Gastroesophageal sphincter (tissue), 4 donors: ENCODE results near the gene ZNF280B. TPM values are rescaled to one million over a fixed set of nuclear protein-coding genes. Genes with fewer than 3 reads are reported as not detected.

Experiments used
- ATAC-seq: fragments of 150-250 bp; one replicate; pipeline ENCODE4 v1.9.1; 2016; ENCODE audit warnings: mild to moderate bottlenecking, moderate library complexity
- H3K27ac ChIP-seq, 4 donors: fragments of 200-600 bp; sonication (generic) in 3 of 4; 1 replicate in 3 of 4; 2 replicates in 1 of 4; pipeline ENCODE4 v1.5.1; 2016 to 2019
- H3K27me3 ChIP-seq: fragments of 200-600 bp; sonication (generic); one replicate; pipeline ENCODE4 v1.5.1; 2019
- H3K36me3 ChIP-seq, 2 donors: fragments of 200-600 bp; sonication (generic); one replicate each; pipeline ENCODE4 v1.5.1; 2019; ENCODE audit warnings: control low read depth in 1 of 2
- H3K4me1 ChIP-seq, 3 donors: fragments of 200-600 bp; sonication (generic); 1 replicate in 2 of 3; 2 replicates in 1 of 3; pipeline ENCODE4 v1.5.1; 2016 to 2019; ENCODE audit warnings: control low read depth in 2 of 3
- H3K4me3 ChIP-seq, 2 donors: fragments of 200-600 bp; sonication (generic); one replicate each; pipeline ENCODE4 v1.5.1; 2019; ENCODE audit warnings: mild to moderate bottlenecking in 1 of 2, moderate library complexity in 1 of 2
- H3K9me3 ChIP-seq, 3 donors: fragments of 200-600 bp; sonication (generic); one replicate each; pipeline ENCODE4 v1.5.1; 2017 to 2019; ENCODE audit warnings: control low read depth in 2 of 3
- CTCF ChIP-seq, 4 experiments: fragments of 200-600 bp in 2 of 4; fragments of 450-650 bp in 2 of 4; sonication (generic) in 1 of 4; IDR thresholded peaks; one replicate each; pipeline ENCODE4 v1.5.1; 2017 to 2019; ENCODE audit warnings: antibody characterized with exemption in 4 of 4, mild to moderate bottlenecking in 2 of 4, moderate library complexity in 2 of 4
- EP300 ChIP-seq: sonication (generic); formaldehyde crosslinking; IDR thresholded peaks from one replicate; pipeline ENCODE4 v1.6.1; 2017; ENCODE audit warnings: antibody characterized with exemption, mild to moderate bottlenecking
- POLR2A ChIP-seq, 2 donors: fragments of 450-650 bp; IDR thresholded peaks; one replicate each; pipeline ENCODE4 v1.6.1; 2017; ENCODE audit warnings: antibody characterized with exemption in 2 of 2, mild to moderate bottlenecking in 2 of 2, moderate library complexity in 1 of 2
- POLR2AphosphoS5 ChIP-seq: sonication (generic); formaldehyde crosslinking; IDR thresholded peaks from one replicate; pipeline ENCODE4 v1.6.1; 2017; ENCODE audit warnings: antibody characterized with exemption
- WGBS, 2 donors: methylation state at CpG; one replicate each; pipeline ENCODE4 v1.1.5; 2018; ENCODE audit warnings: low coverage in 1 of 2; 5-methylcytosine and 5-hydroxymethylcytosine counted together
- total RNA-seq, 4 donors: library from RNA; depleted of rRNA; stranded (reverse); fragments of >200 nt; gene quantifications; one replicate each; pipeline ENCODE4 v1.1.0, GENCODE V29; 2016

Gene ZNF280B
- total RNA-seq, 4 donors from 2014 or later: 0.16 to 1.1 (median 0.44) TPM

GRCh38 chr22:22523494-22523893, 15.0 kb upstream of the ZNF280B start:
- TF ChIP-seq CTCF (IDR thresholded peaks at IDR 0.05): no peak
- TF ChIP-seq POLR2AphosphoS5: no peak
- no peak for TF ChIP-seq POLR2A (IDR thresholded peaks at IDR 0.05)
- TF ChIP-seq EP300: no peak
- Histone ChIP-seq H3K4me3 (no peak overlapping the region), H3K27me3 (peaks cover 36% of the 10 kb centered on the region), H3K36me3 (no peaks in the 10 kb centered on the region), H3K9me3 (no peaks in the 10 kb centered on the region), H3K4me1 (no peaks in the 10 kb centered on the region), H3K27ac (no peak overlapping the region)
- ATAC-seq: no peak
- 60 to 71% methylated on average over 1 to 6 of the region's 6 CpGs for WGBS, 2 donors

- Histone ChIP-seq H3K36me3 (no peaks in the 10 kb centered on the region), H3K9me3 (no peaks in the 10 kb centered on the region), H3K27ac (no peak overlapping the region), H3K4me1 (no peaks in the 10 kb centered on the region), H3K4me3 (no peak overlapping the region), H3K27me3 (peaks cover 50% of the 10 kb centered on the region)
- no peak for TF ChIP-seq POLR2AphosphoS5
- TF ChIP-seq EP300: no peak
- no peak for TF ChIP-seq POLR2A (IDR thresholded peaks at IDR 0.05)
- no peak for TF ChIP-seq CTCF (IDR thresholded peaks at IDR 0.05)
- 70 to 79% methylated on average over 2 to 7 of the region's 8 CpGs for WGBS, 2 donors
- ATAC-seq: no peak
These were observed 13.1 kb upstream of the ZNF280B start for GRCh38 chr22:22521631-22522030.

GRCh38 chr22:22520667-22521602, 12.4 kb upstream of the ZNF280B start:
- H3K9me3 ChIP-seq: no peaks in the 10 kb centered on the region
- no peak overlapping the region for H3K27ac ChIP-seq
- no peak for TF ChIP-seq EP300
- no peak for TF ChIP-seq POLR2AphosphoS5
- no peak for TF ChIP-seq POLR2A (IDR thresholded peaks at IDR 0.05)
- no peak for TF ChIP-seq CTCF (IDR thresholded peaks at IDR 0.05)
- peaks cover 54% of the 10 kb centered on the region for H3K27me3 ChIP-seq
- WGBS, 2 donors: 60 to 76% methylated on average over 6 to 9 of the region's 12 CpGs
- ATAC-seq: no peak
- H3K36me3 ChIP-seq: no peaks in the 10 kb centered on the region
- no peaks in the 10 kb centered on the region for H3K4me1 ChIP-seq
- no peak overlapping the region for H3K4me3 ChIP-seq

GRCh38 chr22:22520020-22520656, 11.6 kb upstream of the ZNF280B start, which contains the start of gene ZNF280A:
ZNF280A (minus strand) TSS chr22:22520270; CDS start chr22:22515630, 4,640 bp downstream.
- H3K36me3 ChIP-seq: no peaks in the 10 kb centered on the region
- no peak within 1 kb of the TSS for H3K27ac ChIP-seq
- TF ChIP-seq EP300: no peak
- no peak for TF ChIP-seq POLR2AphosphoS5
- TF ChIP-seq CTCF (IDR thresholded peaks at IDR 0.05): no peak
- no peak for TF ChIP-seq POLR2A (IDR thresholded peaks at IDR 0.05)
- H3K4me1 ChIP-seq: no peaks in the 10 kb centered on the region
- H3K9me3 ChIP-seq: no peaks in the 10 kb centered on the region
- no peak within 1 kb of the TSS for H3K4me3 ChIP-seq
- H3K27me3 ChIP-seq: peaks cover 58% of the 10 kb centered on the region
- ATAC-seq: no peak
- 50 to 75% methylated on average over 10 of the region's 12 CpGs for WGBS, 2 donors
